ENCODE results near the gene UCK1.

UCK1 gene

GRCh38 chr9:131530920-131531832, at the start of gene UCK1:
Gene UCK1 (minus strand): TSS chr9:131531263. CDS start chr9:131531174, 89 bp downstream.
- peak; percentile 68 for DNase-seq

GRCh38 chr9:131580358-131580757, 49.3 kb upstream of the UCK1 start:
- DNase-seq = no peak

- DNase-seq = no peak
These were observed 48.7 kb upstream of the UCK1 start for GRCh38 chr9:131579789-131580211.

GRCh38 chr9:131578731-131579504, 47.9 kb upstream of the UCK1 start:
- peak; percentile 24 for DNase-seq

- DNase-seq = no peak
These were observed 47.0 kb upstream of the UCK1 start for GRCh38 chr9:131578021-131578420.

- DNase-seq = no peak
These were observed 46.2 kb upstream of the UCK1 start for GRCh38 chr9:131577005-131578000.

- DNase-seq = no peak
These were observed 45.1 kb upstream of the UCK1 start for GRCh38 chr9:131575946-131576853.

- DNase-seq = no peak
These were observed 43.9 kb upstream of the UCK1 start for GRCh38 chr9:131574730-131575640.

GRCh38 chr9:131567910-131568309, 36.8 kb upstream of the UCK1 start:
- DNase-seq = no peak

GRCh38 chr9:131566158-131566557, 35.1 kb upstream of the UCK1 start:
- no peak for DNase-seq

- no peak for DNase-seq
These were observed 34.3 kb upstream of the UCK1 start for GRCh38 chr9:131565369-131565768.

GRCh38 chr9:131562032-131562959, 31.2 kb upstream of the UCK1 start:
- DNase-seq = no peak

- no peak for DNase-seq
These were observed 28.4 kb upstream of the UCK1 start for GRCh38 chr9:131559421-131560000.

GRCh38 chr9:131557855-131558548, 26.9 kb upstream of the UCK1 start:
- DNase-seq = no peak

- no peak for DNase-seq
These were observed 25.0 kb upstream of the UCK1 start for GRCh38 chr9:131555841-131556673.

- no peak for DNase-seq
These were observed 23.8 kb upstream of the UCK1 start for GRCh38 chr9:131554843-131555351.

Data from stimulated activated naive CD4-positive, alpha-beta T cell treated with Interleukin-2 at 50 U/mL for 16 hours (primary cell).